HG03066 (cell line): ENCODE measurements around the gene CTU2.
A peak's percentile ranks its signal among the peaks of the same experiment; 100 is the strongest.
"Not testable (repeated sequence)": the region's sequence is repeated elsewhere in the genome, so short reads cannot be mapped to it uniquely, and the experiment has no call there.

Experiments
- ATAC-seq: cut with Tn5 transposase; IDR thresholded peaks from one replicate; pipeline ENCODE4 v1.9.1; 2021; ENCODE audit warnings: low read depth; ENCODE audit not compliant: unreplicated experiment

Gene CTU2

GRCh38 chr16:88706229-88706964, at the start of gene CTU2, which contains the start of gene RNF166:
Gene CTU2 (plus strand): TSS chr16:88706503. CDS start chr16:88706531, 28 bp downstream.
Gene RNF166 (minus strand): TSS chr16:88706408. CDS start chr16:88706325, 83 bp downstream.
- ATAC-seq, result peak; percentile 66

DNA sequence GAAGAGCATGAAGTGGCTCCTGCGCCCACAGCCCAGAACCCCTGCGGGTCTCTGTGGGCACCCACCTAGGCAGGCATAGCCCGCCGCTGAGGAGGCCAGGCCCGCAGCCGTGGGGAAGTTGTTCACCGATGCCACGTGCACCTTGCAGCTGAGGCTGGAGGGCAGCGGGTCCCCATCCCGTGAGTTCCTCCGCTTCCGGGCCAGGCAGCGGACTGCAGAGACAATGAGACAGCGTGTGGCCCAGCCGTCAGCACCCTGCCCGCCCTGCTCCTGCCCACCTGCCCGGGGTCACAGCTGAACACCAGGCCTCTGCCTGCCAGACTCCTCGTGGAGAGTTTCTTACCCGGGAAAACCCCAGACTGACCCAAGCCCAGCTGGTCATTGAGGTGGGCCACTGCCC, 48.9 kb upstream of the CTU2 start:
- no peak for ATAC-seq

GRCh38 chr16:88658714-88659113, 47.6 kb upstream of the CTU2 start:
- ATAC-seq, result no peak

DNA sequence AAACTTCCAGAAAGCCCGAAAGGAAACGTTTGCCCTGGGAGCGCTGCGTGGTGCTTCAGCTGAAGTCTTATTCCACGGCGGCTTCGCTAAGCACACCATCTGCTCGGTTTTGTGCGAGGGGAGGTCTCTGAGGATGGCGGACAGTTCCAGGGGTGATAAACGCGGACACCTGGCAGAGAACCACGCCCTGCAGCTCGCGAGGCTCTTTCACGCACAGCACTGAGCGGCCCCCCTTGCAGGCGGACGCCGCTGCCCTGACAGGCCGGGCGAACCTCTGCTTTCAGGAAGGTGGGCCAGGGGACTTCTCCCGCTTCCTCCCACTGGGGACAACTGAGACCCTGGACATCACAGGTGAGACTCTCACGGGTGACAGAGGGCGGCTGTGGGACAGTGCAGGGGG, 47.1 kb upstream of the CTU2 start:
- ATAC-seq, result no peak

GRCh38 chr16:88661468-88661867, 44.8 kb upstream of the CTU2 start:
- ATAC-seq, result no peak

DNA sequence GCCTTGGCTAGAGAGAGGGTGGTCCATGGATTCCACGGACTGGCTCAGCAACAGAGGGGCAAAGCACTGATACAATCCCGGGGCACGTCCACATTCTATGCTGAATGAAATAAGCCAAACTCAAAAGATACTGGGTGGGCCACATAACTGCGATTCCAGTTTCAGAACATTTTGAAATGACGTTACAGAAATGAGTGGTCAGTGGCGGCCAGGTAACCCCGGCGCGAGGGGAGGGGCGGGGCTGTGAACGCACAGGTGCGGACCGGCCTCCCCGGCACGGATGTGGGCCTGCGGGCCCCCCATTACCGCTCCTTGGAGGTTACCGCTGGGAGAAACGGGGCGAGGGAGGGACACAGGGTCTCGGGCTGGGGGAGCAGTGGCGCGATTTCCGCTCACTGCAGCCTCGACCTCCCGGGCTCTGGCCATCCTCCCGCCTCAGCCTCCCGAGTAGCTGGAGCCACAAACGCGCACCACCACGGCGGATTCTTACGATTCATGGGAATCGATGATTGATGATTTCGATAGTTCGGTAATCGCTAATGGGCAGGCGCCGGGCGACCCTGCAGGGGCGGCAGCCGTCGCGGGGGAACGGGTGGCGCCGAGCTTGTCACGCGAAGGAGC, 44.0 kb upstream of the CTU2 start:
- no peak for ATAC-seq

- ATAC-seq, result peak; percentile 95
Measured at GRCh38 chr16:88662843-88663606, 43.3 kb upstream of the CTU2 start, which contains the start of gene MVD. Gene MVD (minus strand): TSS chr16:88663091. CDS start chr16:88663080, 11 bp downstream.

GRCh38 chr16:88665148-88665547, 41.2 kb upstream of the CTU2 start:
- ATAC-seq, result no peak

GRCh38 chr16:88665570-88665969, 40.7 kb upstream of the CTU2 start:
- ATAC-seq, result no peak

- no peak for ATAC-seq
Measured at GRCh38 chr16:88667461-88667860, 38.8 kb upstream of the CTU2 start.

- not testable (repeated sequence) for ATAC-seq
Measured at GRCh38 chr16:88669493-88669892, 36.8 kb upstream of the CTU2 start.

DNA sequence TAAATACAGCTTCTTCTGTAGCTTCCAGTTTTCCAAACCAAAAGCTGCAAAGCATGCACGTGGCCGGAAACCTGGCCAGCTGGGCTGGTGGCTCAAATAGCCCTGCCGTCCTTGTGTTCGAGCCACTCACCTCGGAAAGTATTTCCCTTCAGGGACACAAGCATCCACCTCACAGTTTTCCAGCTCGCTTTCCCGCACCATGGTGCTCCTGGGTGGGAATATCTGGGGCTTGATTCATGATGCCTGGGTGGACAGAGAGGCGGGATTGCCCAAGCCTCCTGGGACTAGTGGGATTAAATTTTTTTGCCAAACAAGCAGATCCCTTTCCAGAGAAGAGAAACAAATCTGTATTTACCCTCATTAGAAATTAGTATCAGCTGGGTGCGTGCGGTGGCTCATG, 36.3 kb upstream of the CTU2 start:
- ATAC-seq, result no peak

DNA sequence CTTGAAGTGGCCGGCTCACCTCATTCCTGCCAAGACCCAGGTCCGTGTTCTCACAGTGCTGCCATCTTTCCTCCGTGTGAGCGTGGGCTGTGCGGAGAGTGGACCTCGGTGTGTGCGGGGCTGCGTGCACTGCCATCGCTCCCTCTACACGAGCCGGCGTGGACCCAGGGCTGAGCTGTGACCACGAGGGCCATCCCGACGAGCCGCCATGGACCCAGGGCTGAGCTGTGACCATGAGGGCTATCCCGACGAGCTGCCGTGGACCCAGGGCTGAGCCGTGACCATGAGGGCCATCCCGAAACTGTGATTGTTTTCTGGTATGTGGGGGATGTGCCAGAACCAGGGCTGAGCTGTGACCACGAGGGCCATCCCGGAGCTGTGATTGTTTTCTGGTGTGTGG, 34.5 kb upstream of the CTU2 start:
- ATAC-seq, result no peak

DNA sequence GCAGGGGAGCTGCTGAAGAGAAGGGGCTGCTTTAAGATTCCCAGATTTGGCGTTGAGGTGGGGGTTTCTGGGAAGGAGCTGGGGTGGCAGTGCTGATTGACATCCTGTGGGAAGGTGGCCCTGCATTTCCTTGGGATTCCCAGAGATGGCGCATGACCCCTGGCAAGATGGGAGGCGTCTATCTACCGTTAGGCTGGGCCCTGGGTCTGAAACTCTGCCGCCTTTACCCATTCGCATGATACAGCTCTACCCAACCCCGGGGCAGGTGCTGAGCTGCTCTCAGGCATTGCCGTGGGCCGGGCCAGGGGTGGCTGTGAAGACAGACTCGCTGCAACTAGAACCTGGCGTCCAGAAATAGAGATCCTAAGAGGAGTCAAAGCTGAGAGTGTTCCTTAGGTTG, 33.5 kb upstream of the CTU2 start:
- ATAC-seq, result no peak

DNA sequence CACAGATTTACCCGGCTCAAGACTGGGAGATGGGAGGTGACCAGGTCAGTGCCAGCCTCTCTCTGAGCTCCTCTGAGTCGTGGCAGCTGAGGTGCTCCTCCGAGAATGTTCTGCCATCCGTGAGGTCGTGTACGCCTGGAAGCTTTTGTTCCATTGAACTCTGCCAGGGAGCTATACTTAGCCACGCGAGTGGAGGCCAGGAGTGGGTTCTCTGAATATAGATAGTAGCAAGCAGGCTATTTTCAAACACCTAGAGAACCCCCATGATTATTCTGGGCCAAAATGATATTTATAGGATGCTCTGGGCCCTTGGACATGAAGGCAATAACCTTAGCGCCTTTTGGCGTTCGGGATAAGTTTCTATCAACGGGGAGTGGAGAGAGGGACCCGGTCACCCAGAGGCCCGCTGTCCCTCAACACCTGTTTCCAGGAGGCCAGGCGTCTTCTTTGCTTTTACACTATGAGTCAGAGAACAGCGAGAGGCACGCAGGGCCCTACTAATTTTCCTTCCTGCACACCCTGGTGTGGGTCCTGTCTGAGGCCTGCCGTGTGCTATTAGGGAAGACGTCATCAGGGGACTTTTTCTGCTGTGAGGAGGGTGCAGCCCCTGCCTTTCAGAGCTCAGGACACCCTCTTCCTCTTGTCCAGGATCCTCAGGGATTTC, 32.5 kb upstream of the CTU2 start:
- no peak for ATAC-seq

GRCh38 chr16:88676502-88677242, 29.6 kb upstream of the CTU2 start:
- no peak for ATAC-seq

DNA sequence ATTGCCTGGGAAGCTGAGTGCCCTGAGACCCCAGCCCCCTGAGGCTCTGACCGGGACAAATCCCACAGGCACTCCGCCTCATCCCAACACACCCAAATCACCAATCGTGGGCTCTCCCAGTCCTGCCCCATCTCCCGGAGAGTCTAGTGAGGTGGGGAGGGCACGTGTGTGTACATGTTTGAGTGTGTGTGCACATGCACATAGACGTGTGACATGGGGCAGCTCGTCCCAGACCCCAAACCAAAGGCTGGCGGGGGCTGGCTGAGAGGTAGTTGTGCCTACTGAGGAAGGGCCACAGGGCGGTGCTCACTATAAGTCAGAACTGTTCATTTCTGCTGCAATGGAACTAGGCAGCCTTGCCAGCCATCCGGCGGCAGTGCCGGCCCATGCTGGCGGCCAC, 28.6 kb upstream of the CTU2 start:
- no peak for ATAC-seq

GRCh38 chr16:88678224-88678979, 27.9 kb upstream of the CTU2 start:
- ATAC-seq, result no peak

DNA sequence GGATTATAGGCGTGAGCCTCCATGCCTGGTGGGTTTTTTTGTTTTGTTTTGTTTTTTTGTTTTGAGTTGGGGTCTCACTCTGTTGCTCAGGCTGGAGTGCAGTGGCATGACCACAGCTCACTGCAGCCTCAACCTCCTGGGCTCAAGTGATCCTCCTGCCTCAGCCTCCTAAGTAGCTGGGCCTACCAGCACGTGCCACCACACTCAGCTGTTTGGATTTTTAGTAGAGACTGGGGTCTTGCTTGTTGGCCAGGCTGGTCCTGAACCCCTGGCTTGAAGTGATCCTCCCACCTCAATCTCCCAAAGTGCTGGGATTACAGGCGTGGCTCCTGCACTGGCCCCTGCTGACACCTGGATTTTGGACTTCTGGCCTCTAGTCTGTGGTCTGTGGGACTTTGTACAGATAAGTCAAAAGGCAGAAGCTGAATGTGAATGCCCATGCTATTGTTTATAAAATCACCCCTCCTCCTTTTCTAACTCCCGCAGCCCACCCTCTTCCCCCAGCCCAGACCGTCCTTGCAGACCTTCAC, 25.7 kb upstream of the CTU2 start:
- no peak for ATAC-seq
